AG04449 (cell line): ENCODE measurements around the gene LRWD1.
"Not testable (repeated sequence)": the region's sequence is repeated elsewhere in the genome, so short reads cannot be mapped to it uniquely, and the experiment has no call there.

Source experiments
- CTCF ChIA-PET: fragments of 350-600 bp; formaldehyde crosslinking; extraction: SDS; loops from one replicate; lab custom pipeline; 2021; ENCODE audit warnings: antibody characterized with exemption; lab: Yijun Ruan, JAX
- POLR2A ChIA-PET: fragments of 400-600, 350-600 bp; formaldehyde crosslinking; extraction: SDS; loops from one replicate; lab custom pipeline; 2020; ENCODE audit warnings: antibody characterized with exemption, inconsistent platforms; lab: Yijun Ruan, JAX
- DNase-seq: peaks from one replicate; pipeline ENCODE4 v3.0.0-alpha.2; 2010; ENCODE audit warnings: low read depth, low spot score
- H3K4me3 ChIP-seq: 2 replicates; pipeline ENCODE4 v1.5.1; 2011; ENCODE audit warnings: low read depth, mild to moderate bottlenecking, control low read depth, low read length
- TF ChIP-seq, protein P1 (sequence below): IDR thresholded peaks from one replicate; pipeline ENCODE4 v1.5.1; 2011; ENCODE audit warnings: mild to moderate bottlenecking, moderate library complexity, low read length, control low read depth, inconsistent platforms; ENCODE audit not compliant: insufficient read depth; ENCODE audit errors: missing control alignments

The LRWD1 gene

DNA sequence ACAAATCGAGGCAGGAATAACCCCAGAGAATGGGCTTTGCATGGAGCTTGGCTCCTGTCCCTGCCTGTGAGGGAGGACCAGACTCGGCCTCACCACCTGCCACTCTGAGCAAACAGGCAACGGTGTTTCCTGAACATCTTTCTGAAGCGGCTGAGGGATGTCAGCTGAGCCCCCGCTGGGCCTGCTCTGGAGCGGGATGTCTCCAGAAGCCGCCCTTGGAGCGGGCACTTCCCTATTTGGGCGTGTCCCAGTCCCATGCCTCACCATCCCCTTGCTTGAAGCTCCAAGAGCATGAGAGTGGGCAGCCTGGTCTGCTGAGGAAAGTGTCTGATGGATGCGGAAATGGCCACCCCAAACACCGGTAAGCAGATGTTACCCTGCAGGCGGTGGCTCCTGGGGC lies 10.3 kb upstream of the LRWD1 start:
- ChIA-PET POLR2A (no interaction called here), CTCF (interaction anchor here (4.0 kb wide), 1 partner anchor 12 kb away, joined by 25 read pairs; the partner anchor contains the start of genes ALKBH4 and LRWD1)
- DNase-seq, result no peak
- TF ChIP-seq, protein P1, sequence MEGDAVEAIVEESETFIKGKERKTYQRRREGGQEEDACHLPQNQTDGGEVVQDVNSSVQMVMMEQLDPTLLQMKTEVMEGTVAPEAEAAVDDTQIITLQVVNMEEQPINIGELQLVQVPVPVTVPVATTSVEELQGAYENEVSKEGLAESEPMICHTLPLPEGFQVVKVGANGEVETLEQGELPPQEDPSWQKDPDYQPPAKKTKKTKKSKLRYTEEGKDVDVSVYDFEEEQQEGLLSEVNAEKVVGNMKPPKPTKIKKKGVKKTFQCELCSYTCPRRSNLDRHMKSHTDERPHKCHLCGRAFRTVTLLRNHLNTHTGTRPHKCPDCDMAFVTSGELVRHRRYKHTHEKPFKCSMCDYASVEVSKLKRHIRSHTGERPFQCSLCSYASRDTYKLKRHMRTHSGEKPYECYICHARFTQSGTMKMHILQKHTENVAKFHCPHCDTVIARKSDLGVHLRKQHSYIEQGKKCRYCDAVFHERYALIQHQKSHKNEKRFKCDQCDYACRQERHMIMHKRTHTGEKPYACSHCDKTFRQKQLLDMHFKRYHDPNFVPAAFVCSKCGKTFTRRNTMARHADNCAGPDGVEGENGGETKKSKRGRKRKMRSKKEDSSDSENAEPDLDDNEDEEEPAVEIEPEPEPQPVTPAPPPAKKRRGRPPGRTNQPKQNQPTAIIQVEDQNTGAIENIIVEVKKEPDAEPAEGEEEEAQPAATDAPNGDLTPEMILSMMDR, result no peak
- no peak overlapping the region for H3K4me3 ChIP-seq

DNA sequence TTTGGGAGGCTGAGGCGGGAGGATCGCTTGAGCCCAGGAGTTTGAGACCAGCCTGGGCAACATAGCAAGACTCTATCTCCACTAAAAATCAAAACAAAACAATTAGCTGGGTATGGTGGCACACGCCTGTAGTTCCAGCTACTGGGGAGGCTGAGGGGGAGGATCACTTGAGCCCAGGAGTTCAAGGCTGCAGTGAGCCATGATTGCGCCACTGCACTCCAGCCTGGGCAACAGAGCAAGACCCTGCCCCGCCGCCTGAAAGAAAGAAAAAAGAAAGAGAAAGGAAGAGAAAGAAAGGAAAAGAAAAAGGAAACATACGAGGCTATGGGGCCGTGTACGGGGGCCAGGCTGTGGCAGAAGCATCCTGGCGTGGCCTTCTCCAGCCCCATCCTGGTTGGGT lies 9.9 kb upstream of the LRWD1 start:
- POLR2A ChIA-PET, H3K4me3 ChIP-seq, DNase-seq: not testable (repeated sequence)
- CTCF ChIA-PET, result interaction anchor here (4.0 kb wide), 1 partner anchor 11 kb away, joined by 25 read pairs; the partner anchor contains the start of genes ALKBH4 and LRWD1

DNA sequence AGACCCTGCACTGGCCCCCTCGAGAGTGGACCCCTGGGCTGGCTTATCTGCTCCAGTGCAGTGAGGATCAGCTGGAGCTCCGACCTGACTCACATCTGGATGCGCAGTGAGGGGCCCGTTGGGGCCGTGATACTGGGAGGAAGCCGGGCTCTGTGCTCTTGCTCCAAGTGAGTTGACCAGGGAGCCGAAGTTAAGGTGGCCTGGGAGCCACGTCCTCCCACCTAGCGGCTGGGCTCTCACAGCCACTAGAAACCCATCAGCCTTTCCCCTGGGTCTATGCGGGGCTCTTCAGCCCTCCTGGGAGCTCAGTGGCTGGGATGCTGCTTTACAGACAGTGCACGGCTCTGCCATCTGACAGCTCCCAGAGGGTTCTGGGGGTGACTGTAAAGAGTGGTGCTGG lies 9.2 kb upstream of the LRWD1 start:
- no peak for DNase-seq
- TF ChIP-seq, protein P1, result no peak
- no peak overlapping the region for H3K4me3 ChIP-seq
- POLR2A ChIA-PET, result interaction anchor here (0.8 to 1.0 kb wide), 2 partner anchors 9 to 23 kb away, joined by 3 to 5 read pairs; partner anchors contain the start of genes ALKBH4 and ORAI2
- CTCF ChIA-PET, result interaction anchor here (4.0 kb wide), 1 partner anchor 10 kb away, joined by 25 read pairs; the partner anchor contains the start of genes ALKBH4 and LRWD1

DNA sequence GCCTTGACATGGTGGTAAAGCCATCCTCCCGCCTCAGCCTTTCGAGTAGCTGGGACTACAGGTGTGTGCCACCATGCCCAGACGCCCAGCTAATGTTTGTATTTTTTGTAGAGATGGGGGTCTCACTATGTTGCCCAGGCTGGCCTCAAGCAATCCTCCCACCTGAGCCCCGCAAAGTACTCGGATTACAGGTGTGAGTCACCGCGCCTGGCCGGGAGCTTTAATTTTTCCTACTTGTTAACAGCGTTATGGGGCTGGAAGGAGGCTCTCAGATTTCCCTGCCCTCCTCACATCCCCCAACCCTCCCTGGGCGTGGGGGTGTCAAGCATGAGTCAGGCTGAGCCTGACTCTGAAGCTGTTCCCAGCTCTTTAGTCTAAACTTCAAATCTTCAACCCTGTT lies 8.5 kb upstream of the LRWD1 start:
- no peak for DNase-seq
- POLR2A ChIA-PET, result interaction anchor here (0.7 to 1.0 kb wide), 3 partner anchors 8 to 23 kb away, joined by 3 to 5 read pairs (median 3); partner anchors contain the start of genes ALKBH4 and ORAI2
- TF ChIP-seq, protein P1, result no peak
- H3K4me3 ChIP-seq, result no peak overlapping the region
- CTCF ChIA-PET, result interaction anchor here (4.0 kb wide), 1 partner anchor 10 kb away, joined by 25 read pairs; the partner anchor contains the start of genes ALKBH4 and LRWD1

DNA sequence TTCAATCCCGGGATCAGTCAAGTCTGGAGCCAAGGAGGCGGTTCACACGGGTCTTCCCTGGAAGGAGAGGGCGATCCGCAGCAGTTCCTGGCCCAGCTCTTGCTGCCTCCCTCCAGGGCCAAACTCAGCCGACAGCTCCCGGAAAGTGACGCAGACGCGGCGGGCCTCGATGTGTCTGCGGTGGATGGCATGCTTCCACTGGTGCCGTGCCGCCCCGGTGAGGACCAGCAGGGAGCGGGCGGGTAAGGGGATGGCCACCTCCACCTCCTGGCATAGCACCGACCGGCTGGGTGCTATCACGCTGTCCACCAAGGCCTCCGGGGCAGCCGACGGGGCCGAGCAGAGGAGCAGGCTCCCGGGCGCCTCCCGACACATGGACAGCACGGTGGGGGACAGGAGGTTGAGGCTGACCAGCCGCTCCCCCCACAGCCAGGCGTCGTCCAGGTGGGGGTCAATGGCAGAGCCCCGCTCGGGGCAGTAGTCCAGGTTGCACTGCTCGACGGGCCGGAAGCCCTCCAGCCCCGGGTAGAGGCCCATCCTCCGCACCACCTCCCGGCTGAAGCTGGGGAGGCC lies 7.3 kb upstream of the LRWD1 start:
- TF ChIP-seq, protein P1, result no peak
- no peak overlapping the region for H3K4me3 ChIP-seq
- ChIA-PET CTCF (interaction anchor here (1.3 to 4.0 kb wide), 2 partner anchors 9 to 23 kb away, joined by 3 to 25 read pairs; partner anchors contain the start of genes ALKBH4 and LRWD1), POLR2A (no interaction called here)
- DNase-seq, result no peak

DNA sequence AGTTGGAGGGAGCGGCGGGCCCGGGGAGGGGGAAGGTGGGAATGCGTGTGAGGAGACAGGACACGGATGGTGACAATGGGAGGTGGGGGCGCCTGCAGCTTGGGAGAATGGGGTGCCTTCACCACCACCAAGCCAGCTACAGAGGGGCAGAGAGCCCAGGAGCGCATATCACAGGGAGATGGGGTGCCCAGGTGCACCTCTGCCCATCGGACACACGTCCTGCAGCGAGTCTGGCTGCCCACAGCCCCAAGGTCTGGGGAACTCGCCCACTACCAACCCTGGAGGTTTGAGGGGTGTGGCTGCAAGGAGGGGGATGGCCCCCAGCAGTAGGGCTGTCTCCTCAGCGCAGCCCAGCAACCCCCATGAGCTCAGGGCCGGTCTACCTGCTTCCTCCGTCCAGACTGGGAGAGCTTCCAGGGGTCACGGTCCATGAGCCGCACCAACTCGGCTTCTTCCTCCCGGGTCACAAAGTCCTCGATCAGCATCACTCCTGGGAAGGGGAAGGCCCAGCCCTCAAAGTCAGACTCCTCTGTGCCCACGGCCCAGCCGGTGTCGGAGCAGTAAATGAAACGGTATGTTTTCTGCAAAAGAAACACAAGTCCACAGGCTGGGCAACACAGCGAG lies 5.5 kb upstream of the LRWD1 start:
- CTCF ChIA-PET, result no interaction called here
- no peak for DNase-seq
- H3K4me3 ChIP-seq, result no peak overlapping the region
- TF ChIP-seq, protein P1, result no peak
- POLR2A ChIA-PET, result interaction anchor here (0.7 kb wide), 1 partner anchor 12 kb away, joined by 3 read pairs; no protein-coding TSS in a partner anchor
